ENCODE data around the gene GNAT1. TPM values are rescaled to one million over a fixed set of nuclear protein-coding genes. Genes with fewer than 3 reads are reported as not detected.

Gene GNAT1
- total and polyA plus RNA-seq, 2 of the 13 experiments (the other 11 are each of a cell fraction or from before 2014, with no cell fraction given), result 0.15 TPM; not detected in 1

- H3K4me3 ChIP-seq (replicated peaks in 1 of 3; ENCODE audit: insufficient read depth in 1 of 3, low read depth in 2 of 3, low read length in 3 of 3), result 0 out of 6 replicates have a peak overlapping the region, but pooled peaks of 1 of the 3 experiments have one; percentile 17
- no peaks in the 10 kb centered on the region for H3K9me3 ChIP-seq (ENCODE audit: low read length)
- 80% methylated on average over 3 of the region's 4 CpGs for WGBS (ENCODE audit: low lambda C conversion rate)
- TF ChIP-seq RFX3 (CRISPR knock-in tag; IDR thresholded peaks at IDR 0.05) (no peak), ZNF430 (CRISPR knock-in tag; IDR thresholded peaks at IDR 0.05) (no peak), HOXA3 (CRISPR knock-in tag; IDR thresholded peaks at IDR 0.05) (0 out of 2 replicates have a peak, but pooled peaks have one; percentile 8), ZBTB7A (CRISPR knock-in tag; IDR thresholded peaks at IDR 0.05) (0 out of 2 replicates have a peak, but pooled peaks have one; percentile 13), ZNF770 (CRISPR knock-in tag; IDR thresholded peaks at IDR 0.05) (0 out of 2 replicates have a peak, but pooled peaks have one; percentile 68), TBX3 (IDR thresholded peaks at IDR 0.05; ENCODE audit: borderline replicate concordance) (no peak), ZNF136 (CRISPR knock-in tag; IDR thresholded peaks at IDR 0.05; ENCODE audit: low read depth) (no peak), HNF1A (IDR thresholded peaks at IDR 0.05; ENCODE audit: low read depth) (no peak), HNF1A (CRISPR knock-in tag; IDR thresholded peaks at IDR 0.05; ENCODE audit: borderline replicate concordance) (0 out of 2 replicates have a peak, but pooled peaks have one; percentile 23), EZH2 (conservative IDR thresholded peaks at IDR 0.05; ENCODE audit: low read depth, low read length) (no peak), SPEN (CRISPR knock-in tag; IDR thresholded peaks at IDR 0.05; ENCODE audit: low read depth) (0 out of 2 replicates have a peak, but pooled peaks have one; percentile 7), ZSCAN30 (CRISPR knock-in tag; IDR thresholded peaks at IDR 0.05) (no peak), ZNF3 (CRISPR knock-in tag; IDR thresholded peaks at IDR 0.05) (no peak)
- TF ChIP-seq, protein P1, sequence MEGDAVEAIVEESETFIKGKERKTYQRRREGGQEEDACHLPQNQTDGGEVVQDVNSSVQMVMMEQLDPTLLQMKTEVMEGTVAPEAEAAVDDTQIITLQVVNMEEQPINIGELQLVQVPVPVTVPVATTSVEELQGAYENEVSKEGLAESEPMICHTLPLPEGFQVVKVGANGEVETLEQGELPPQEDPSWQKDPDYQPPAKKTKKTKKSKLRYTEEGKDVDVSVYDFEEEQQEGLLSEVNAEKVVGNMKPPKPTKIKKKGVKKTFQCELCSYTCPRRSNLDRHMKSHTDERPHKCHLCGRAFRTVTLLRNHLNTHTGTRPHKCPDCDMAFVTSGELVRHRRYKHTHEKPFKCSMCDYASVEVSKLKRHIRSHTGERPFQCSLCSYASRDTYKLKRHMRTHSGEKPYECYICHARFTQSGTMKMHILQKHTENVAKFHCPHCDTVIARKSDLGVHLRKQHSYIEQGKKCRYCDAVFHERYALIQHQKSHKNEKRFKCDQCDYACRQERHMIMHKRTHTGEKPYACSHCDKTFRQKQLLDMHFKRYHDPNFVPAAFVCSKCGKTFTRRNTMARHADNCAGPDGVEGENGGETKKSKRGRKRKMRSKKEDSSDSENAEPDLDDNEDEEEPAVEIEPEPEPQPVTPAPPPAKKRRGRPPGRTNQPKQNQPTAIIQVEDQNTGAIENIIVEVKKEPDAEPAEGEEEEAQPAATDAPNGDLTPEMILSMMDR (CRISPR knock-in tag; IDR thresholded peaks at IDR 0.05), result peak; percentile 39
- TF ChIP-seq, protein P2, sequence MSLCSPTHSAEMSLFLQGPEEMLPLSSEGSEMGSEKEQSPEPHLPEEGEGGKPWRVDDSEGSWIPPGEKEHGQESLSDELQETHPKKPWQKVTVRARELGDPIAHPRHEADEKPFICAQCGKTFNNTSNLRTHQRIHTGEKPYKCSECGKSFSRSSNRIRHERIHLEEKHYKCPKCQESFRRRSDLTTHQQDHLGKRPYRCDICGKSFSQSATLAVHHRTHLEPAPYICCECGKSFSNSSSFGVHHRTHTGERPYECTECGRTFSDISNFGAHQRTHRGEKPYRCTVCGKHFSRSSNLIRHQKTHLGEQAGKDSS (CRISPR knock-in tag; IDR thresholded peaks at IDR 0.05; ENCODE audit: borderline replicate concordance, low read depth), result 0 out of 2 replicates have a peak, but pooled peaks have one; percentile 21
Observed at GRCh38 chr3:50212502-50212901, 21.1 kb downstream of the GNAT1 start.

More at GRCh38 chr3:50212502-50212901, 21.1 kb downstream of the GNAT1 start:
- peak; percentile 61 for FAIRE-seq
- H3K9ac ChIP-seq (ENCODE audit: insufficient read depth, low read depth, low read length), result peak overlapping the region; percentile 54; the same call in 1 of the 2 replicates
- CTCF ChIA-PET (ENCODE audit: low intra/inter-chr PET ratio, low total read pairs), result interaction anchor here (0.7 to 2.7 kb wide), 3 partner anchors 10 to 20 kb away, joined by 3 to 15 read pairs (median 3); no protein-coding TSS in a partner anchor
- H3K27ac ChIP-seq (ENCODE audit: extremely low read length, insufficient read depth, low read length), result peak overlapping the region; percentile 99
- H3K4me2 ChIP-seq (ENCODE audit: low read depth, low read length), result peak overlapping the region; percentile 41; the same call in 1 of the 2 replicates
- H4K20me1 ChIP-seq (ENCODE audit: insufficient read depth, low read length), result no peaks in the 10 kb centered on the region; the same call in 1 of the 2 replicates
- BruUV-seq (replicated peaks), result no TSS peak
- H3K36me3 ChIP-seq (replicated peaks in 1 of 2; ENCODE audit: control insufficient read depth in 1 of 2, insufficient read depth in 2 of 2, low read length in 2 of 2), result peaks cover 11 to 37% of the 10 kb centered on the region in 2 experiments
- no peaks in the 10 kb centered on the region for H3K27me3 ChIP-seq (ENCODE audit: control insufficient read depth in 1 of 2, insufficient read depth in 2 of 2, low read length in 2 of 2)
- no peak overlapping the region for H2AFZ ChIP-seq (ENCODE audit: low read length)
- POLR2A ChIA-PET, result interaction anchor here (1.1 to 16.5 kb wide), 9 partner anchors 3 to 125 kb away, joined by 3 to 844 read pairs (median 69); partner anchors contain the start of genes GNAI2, GNAT1, SLC38A3 and TUSC2
- intact Hi-C loops (cut with micrococcal nuclease; ENCODE audit: unreplicated experiment), result no loop called here
- in situ Hi-C loops (cut with HindIII; ENCODE audit: extremely low pct_ligation_motif_present, low pct_unique_long_range_greater_than_20kb), result no loop called here
- peaks cover 30% of the 10 kb centered on the region for H3K79me2 ChIP-seq (ENCODE audit: insufficient read depth, low read length)
- DNase-seq (ENCODE audit: low spot score), result no peak
- ATAC-seq, result peak; percentile 37
- H3K4me1 ChIP-seq (ENCODE audit: insufficient read depth, low read length), result peaks cover 69% of the 10 kb centered on the region

Measured in HepG2 (cell line).